Ishikawa (cell line): ENCODE measurements around the gene SCAP.

Source experiments
- CEBPB ChIP-seq: IDR thresholded peaks from 2 replicates; pipeline ENCODE4 v1.6.1; 2012
- CREB1 ChIP-seq: IDR thresholded peaks from 2 replicates; pipeline ENCODE4 v1.6.1; 2012; ENCODE audit warnings: low read depth
- EGR1 ChIP-seq: IDR thresholded peaks from 2 replicates; pipeline ENCODE4 v1.6.1; 2012
- EP300 ChIP-seq: IDR thresholded peaks from 2 replicates; pipeline ENCODE4 v1.6.1; 2012; ENCODE audit warnings: borderline replicate concordance
- FOXM1 ChIP-seq: IDR thresholded peaks from 2 replicates; pipeline ENCODE4 v1.6.1; 2012; ENCODE audit warnings: low read depth, borderline replicate concordance
- MAX ChIP-seq: IDR thresholded peaks from 2 replicates; pipeline ENCODE4 v1.6.1; 2012
- NFIC ChIP-seq: IDR thresholded peaks from 2 replicates; pipeline ENCODE4 v1.6.1; 2012
- RAD21 ChIP-seq: IDR thresholded peaks from 2 replicates; pipeline ENCODE4 v1.6.1; 2012; ENCODE audit warnings: low read depth
- REST ChIP-seq: IDR thresholded peaks from 2 replicates; pipeline ENCODE4 v1.6.1; 2012; ENCODE audit warnings: low read depth, mild to moderate bottlenecking
- TAF1 ChIP-seq: IDR thresholded peaks from 2 replicates; pipeline ENCODE4 v1.6.1; 2012; ENCODE audit warnings: low read depth, mild to moderate bottlenecking
- TCF12 ChIP-seq: IDR thresholded peaks from 2 replicates; pipeline ENCODE4 v1.6.1; 2012; ENCODE audit warnings: low read depth
- TEAD4 ChIP-seq: IDR thresholded peaks from 2 replicates; pipeline ENCODE4 v1.6.1; 2012
- YY1 ChIP-seq: IDR thresholded peaks from 2 replicates; pipeline ENCODE4 v1.6.1; 2012; ENCODE audit warnings: low read depth
- ZBTB7A ChIP-seq: IDR thresholded peaks from 2 replicates; pipeline ENCODE4 v1.6.1; 2012; ENCODE audit warnings: low read depth
- TF ChIP-seq, protein P1 (sequence below): IDR thresholded peaks from 2 replicates; pipeline ENCODE4 v1.6.1; 2012

The SCAP gene

DNA sequence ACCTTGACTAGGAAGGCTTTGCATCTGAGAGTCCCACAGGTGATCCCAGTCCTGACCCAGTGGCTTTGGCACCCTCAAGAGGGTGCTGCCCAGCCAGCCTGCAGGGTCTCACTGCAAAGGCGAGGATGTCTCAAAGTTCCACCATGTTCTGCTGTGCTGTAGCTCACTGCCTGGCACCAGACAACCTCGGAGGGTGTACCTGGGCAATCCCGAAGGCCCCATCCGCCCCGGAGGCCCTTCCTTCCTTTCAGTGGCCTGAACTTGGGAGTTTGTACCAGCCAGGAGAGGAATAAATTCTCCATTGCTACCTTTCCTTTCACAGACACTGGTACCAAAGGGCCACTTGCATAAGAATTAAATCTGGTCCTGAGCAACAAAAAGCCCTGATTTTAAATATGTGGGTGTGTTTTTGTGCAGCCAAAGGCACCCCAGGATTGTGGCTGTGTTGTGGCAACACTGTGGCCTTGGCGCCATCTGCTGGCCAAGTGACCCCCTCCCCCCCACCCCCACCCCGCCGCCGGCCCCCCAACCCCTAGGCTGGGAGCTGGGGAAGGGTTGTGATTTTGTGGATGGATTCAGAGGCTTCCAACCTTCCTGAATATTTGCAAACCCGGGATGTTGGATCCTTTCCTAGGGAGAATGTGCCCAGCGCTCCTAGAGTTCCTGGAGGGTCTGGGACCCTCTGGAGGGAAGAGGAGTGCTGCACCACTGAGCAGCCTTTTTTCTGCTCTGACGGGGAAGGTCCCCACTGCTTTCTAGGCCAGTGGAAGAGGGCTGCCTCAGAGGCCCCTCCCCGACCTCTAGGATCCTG lies 104.6 kb downstream of the SCAP start:
- TF ChIP-seq RAD21 = peak; percentile 64
- TF ChIP-seq EGR1 = no peak

- no peak for TF ChIP-seq EGR1
- no peak for TF ChIP-seq TAF1
- no peak for TF ChIP-seq REST
- TF ChIP-seq ZBTB7A = no peak
- TF ChIP-seq TCF12 = no peak
- no peak for TF ChIP-seq TEAD4
- TF ChIP-seq CEBPB = no peak
- no peak for TF ChIP-seq RAD21
- no peak for TF ChIP-seq CREB1
- TF ChIP-seq MAX = no peak
- no peak for TF ChIP-seq NFIC
- TF ChIP-seq EP300 = no peak
- TF ChIP-seq FOXM1 = no peak
- no peak for TF ChIP-seq YY1
- TF ChIP-seq, protein P1, sequence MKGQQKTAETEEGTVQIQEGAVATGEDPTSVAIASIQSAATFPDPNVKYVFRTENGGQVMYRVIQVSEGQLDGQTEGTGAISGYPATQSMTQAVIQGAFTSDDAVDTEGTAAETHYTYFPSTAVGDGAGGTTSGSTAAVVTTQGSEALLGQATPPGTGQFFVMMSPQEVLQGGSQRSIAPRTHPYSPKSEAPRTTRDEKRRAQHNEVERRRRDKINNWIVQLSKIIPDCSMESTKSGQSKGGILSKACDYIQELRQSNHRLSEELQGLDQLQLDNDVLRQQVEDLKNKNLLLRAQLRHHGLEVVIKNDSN = no peak
These were observed 108.1 kb downstream of the SCAP start for GRCh38 chr3:47367631-47368030.

GRCh38 chr3:47366833-47367232 lies 108.9 kb downstream of the SCAP start:
- TF ChIP-seq NFIC (no peak), CREB1 (no peak), TEAD4 (no peak), TCF12 (no peak), YY1 (no peak), REST (no peak), EP300 (no peak), ZBTB7A (no peak), RAD21 (no peak), FOXM1 (no peak), TAF1 (no peak), EGR1 (no peak), CEBPB (no peak), MAX (no peak)
- TF ChIP-seq, protein P1 = no peak

DNA sequence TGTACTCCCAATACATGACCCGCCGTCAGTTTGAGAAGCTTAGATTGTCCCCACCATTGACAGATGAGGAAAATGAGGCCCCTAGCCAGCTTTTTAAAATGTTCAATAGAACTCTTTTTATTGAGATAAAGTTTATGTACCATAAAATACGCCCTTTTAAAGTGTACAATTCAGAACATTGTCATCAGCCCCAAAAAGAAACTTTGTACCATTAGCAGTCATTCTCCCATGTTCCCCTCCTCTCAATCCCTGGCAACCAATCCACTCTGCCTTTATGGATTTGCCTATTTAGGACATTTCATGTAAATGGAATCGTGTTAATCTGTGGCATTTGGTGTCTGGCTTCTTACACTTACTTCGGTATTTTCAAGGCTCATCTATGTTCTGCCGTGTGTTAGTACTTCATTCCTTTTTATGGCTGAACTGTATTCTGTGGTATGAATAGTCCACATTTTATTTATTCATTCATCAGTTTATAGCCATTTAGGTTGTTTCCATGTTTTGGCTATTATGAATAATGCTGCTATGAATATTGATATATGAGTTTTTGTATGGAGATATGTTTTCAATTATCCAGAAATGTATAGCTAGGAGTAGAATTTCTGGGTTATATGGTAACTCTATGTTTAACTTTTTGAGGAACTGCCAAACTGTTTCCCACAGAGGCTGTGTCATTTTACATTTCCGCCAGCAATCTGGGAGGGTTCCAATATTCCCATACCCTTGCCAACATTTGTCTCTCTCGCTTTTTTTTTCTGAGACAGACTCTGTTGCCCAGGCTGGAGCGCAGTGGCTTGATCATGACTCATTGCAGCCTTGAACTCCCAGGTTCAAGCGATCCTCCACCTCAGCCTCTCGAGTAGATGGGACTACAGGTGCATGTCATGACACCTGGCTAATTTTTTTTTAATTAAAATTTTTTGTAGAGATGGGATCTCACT lies 110.3 kb downstream of the SCAP start:
- TF ChIP-seq NFIC (peak; percentile 68), TAF1 (no peak)
